Activated effector memory CD4-positive, alpha-beta T cell treated with Interleukin-2 at 50 U/mL for 16 hours (primary cell): ENCODE data around the gene LSM12.
"Not testable (repeated sequence)": the region's sequence is repeated elsewhere in the genome, so short reads cannot be mapped to it uniquely, and the experiment has no call there.

Experiments used
- DNase-seq: peaks from one replicate; pipeline ENCODE4 v3.0.0-alpha.2; 2020

LSM12 gene

DNA sequence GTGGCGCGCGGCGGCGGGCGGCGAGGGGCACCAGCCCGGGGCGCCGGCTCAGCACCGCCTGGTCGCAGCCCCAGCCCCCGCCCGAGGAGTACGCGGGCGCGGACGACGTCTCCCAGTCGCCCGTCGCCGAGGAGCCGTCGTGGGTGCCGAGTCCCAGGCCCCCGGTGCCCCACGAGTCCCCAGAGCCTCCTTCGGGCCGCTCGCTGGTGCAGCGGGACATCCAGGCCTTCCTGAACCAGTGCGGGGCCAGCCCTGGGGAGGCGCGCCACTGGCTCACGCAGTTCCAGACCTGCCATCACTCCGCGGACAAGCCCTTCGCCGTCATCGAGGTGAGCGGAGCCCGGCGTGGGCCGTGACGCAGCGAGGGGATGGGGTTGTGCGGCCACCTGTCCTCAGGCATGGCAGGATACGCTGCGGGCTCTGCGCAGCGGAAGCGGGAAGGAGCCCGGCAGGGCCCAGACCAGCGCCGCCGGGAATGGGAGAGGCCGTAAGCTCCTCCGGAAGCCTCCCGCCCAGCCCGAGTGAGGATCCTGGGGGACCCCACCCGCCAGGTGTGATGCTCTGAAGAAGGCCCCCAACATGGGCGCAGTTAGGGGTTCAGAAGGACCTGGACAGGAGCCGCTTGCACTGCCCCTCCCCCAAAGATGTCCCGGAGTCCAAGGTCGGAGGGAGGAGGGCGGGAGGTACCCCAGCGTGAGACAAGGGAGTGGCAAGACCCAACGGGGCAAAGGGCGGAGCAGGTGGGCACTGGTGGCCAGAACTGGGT is 61.5 kb downstream of the LSM12 start:
- DNase-seq, result no peak

DNA sequence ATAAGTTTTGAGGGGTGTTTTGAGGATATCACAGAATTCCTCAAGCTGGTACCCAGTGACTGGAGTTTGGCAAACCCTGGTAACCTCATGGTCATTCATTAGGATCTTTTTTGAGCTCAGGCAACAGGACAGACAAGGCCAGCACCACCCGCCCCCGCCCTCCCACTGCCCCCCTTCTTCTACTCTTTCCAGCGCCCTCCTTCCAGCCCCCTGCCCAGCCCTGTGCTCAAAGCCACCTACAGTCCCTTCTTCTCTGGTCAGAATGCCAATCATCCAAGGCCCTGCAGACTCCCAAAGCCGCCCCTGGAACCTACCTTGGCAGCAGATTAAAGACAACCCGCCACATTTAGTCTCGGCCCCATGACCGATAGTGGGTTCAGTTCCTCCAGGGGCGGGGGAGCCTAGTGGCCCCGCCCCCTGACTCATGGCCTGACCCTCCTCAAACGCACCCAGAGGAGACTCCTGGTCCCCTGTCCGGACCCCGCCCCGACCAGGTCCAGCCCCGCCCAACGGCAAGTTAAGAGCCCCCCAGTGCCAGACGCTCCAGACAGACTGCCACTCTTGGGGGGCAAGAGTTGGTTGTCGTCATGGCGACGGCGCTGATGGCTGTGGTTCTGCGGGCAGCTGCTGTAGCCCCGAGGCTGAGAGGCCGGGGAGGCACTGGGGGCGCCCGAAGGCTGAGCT is 62.3 kb downstream of the LSM12 start, which contains the start of gene NAGS:
NAGS (plus strand) TSS at position 546 of the 684 bp plus-strand sequence; CDS start at position 588, 42 bp downstream.
- no peak for DNase-seq

DNA sequence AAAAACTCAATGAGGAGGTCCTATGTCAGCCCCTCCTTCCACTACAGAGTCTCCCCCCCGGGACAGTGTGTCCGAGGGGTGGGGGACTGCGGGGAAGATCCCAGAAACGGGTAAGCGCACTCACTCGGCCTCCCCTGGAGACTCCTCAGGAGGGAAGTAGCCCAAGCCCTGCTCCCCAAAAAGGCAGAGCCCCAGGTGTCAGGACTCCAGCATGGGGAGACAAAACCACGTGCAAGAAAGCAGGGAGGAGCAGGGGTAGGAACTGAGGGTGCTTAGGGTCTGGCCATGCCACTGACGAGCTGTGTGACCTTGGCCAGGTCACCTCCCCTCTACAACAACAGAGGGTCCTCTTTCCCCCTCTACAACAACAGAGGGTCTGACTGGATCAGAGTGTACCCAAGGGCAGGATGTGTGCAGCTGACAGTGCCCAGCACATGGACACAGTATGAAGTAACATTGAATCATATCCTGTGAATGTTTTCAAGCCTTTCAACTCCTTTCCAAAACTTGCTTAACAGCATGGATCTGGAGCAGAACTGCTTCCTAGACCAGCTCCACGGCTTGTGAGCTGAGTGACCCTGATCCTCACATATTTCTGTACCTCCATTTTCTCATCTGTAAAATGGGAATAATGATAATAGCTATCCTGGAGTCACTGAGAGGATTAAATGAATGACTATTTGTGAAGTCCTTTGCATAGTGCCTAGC is 64.2 kb downstream of the LSM12 start:
- DNase-seq, result no peak

DNA sequence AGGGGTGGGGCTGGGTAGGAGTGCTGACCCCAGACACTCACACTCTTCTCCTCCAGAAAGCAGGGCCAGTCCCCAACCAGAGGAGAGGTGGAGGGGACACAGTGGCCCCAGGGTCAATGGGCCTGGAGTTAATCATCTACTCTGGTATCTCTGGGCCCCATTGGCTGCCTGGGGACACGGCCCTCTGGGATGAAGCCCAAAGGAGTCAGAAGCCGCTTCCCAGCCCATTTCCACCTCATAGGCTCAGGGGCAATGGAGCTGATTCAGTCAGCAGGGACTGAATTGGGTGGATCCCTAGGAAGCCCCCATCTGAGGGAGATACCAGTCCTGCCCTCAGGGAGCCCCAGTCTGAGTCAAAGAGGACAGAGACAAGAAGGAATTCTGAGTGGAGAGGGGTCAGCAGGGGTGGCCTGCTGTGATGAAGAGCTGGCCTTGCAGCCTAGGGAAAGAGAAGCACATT is 65.0 kb downstream of the LSM12 start:
- no peak for DNase-seq

DNA sequence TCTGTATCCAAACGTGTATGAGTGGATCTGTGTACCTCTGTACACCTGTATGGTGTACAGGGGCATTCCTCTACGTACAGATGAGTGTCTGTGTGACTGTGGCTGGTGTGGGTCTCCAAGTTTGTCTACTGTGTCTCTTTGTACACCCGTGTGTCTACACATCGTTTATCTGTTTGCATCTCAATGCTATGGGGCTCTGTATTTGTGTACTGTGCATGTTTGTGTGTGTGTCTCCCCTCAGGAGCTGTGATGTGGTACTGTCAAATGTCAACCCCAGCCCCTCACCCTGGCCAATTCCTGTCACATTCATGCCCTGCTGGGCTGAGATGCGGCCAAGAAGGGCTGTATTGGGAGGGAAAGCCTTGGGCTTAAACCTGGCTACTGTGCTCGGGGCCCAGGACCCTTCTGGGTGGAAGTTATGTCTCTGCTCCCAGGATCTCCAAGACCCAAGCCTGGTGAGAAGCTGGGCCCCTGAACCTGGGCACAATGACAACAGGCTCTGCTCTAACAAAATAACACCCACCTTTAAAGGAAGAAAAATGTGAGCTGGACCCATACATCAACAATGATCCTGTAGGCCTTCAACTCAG is 65.5 kb downstream of the LSM12 start:
- DNase-seq, result no peak

DNA sequence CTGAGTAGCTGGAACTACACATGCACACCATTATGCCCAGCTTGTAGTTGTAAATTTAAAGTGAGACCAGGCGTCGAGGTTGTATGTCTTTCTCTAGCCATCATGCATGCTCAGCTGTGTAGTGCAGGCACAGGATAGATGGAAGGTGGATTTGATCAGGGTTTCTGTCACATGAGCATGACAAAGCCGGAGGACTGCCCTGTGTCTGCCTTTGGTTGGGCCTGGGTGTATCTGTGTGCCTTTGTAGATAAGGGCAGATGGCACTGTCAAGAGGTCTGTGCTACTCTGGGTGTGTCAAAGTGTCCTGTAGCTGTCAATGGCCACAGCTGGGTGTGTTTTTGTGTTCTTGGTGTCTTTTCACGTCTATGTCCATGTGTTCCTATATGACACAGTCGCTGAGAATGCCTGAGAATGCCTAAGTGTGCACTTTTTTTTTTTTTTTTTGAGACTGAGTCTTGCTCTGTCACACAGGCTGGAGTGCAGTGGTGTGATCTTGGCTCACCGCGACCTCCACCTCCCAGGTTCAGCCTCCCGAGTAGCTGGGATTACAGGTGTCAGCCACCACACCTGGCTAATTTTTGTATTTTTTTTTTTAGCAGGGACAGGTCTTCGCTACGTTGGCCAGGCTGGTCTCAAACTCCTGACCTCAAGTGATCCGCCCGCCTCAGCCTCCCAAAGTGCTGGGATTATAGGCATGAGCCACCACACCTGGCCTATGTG is 66.2 kb downstream of the LSM12 start:
- DNase-seq, result no peak

DNA sequence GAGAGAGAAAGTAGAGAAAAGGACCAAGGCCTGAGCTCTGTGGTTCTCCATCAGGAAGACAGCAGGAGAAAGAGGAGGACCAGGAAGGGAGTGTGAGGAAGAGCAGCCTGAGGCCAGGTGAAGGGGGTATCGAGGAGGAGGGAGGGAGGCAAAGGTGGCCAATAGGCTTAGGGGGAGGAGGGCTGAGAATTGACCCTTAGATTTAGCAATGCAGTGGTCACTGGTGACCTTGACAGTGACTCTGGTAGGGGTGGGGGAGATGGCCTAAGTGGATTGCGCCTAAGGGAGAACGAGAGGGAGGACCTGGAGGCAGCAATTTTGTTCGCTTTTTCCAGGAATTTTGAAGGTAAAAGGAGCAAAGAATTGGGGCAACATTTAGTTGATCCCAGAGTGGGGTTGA is 67.4 kb downstream of the LSM12 start:
- DNase-seq, result no peak

DNA sequence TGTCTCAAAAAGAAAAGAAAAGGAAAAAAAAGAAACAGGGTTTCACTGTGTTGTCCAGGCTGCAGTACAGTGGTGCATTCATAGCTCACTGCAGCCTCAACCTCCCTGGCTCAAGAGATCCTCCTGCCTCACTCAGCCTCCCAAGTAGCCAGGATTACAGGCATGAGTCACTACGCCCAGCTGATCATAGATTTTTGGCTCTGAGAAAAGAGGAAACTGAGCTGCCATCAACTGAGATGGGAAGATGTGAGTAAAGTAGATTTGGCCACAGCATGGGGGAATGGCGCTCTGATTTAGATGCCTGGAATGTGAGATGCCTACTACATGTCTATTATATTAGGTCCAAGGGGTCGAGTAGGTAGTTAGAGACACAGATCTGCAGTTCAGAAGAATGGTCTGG is 67.9 kb downstream of the LSM12 start:
- no peak for DNase-seq

DNA sequence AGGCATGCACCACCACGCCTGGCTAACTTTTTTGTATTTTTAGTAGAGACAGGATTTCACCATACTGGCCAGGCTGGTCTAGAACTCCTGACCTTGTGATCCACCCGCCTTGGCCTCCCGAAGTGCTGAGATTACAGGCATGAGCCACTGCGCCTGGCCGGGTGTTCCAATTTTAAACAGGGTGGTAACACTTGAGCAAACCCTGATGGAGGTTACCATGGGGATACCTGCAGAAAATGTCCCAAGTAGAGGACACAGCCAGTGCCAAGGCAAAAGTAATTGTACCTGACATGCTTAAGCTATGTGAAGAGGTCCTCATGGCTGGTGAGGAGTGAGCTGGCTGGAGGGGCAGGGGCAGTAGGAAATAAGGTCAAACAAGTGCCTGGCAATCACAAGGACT is 69.3 kb downstream of the LSM12 start:
- DNase-seq, result not testable (repeated sequence)

DNA sequence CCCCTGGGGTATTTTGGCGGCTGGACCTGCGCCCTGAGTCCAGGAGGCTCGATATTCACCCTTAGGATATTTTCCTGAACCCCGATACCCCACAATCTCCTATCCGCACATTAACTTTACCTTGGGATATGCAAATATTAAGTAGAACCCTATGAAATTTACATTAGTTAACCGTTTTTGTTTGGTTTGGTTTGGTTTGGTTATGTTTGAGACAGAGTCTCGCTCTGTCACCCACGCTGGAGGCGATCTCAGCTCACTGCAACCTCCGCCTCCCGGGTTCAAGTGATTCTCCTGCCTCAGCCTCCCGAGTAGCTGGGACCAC is 71.4 kb downstream of the LSM12 start:
- DNase-seq, result no peak

DNA sequence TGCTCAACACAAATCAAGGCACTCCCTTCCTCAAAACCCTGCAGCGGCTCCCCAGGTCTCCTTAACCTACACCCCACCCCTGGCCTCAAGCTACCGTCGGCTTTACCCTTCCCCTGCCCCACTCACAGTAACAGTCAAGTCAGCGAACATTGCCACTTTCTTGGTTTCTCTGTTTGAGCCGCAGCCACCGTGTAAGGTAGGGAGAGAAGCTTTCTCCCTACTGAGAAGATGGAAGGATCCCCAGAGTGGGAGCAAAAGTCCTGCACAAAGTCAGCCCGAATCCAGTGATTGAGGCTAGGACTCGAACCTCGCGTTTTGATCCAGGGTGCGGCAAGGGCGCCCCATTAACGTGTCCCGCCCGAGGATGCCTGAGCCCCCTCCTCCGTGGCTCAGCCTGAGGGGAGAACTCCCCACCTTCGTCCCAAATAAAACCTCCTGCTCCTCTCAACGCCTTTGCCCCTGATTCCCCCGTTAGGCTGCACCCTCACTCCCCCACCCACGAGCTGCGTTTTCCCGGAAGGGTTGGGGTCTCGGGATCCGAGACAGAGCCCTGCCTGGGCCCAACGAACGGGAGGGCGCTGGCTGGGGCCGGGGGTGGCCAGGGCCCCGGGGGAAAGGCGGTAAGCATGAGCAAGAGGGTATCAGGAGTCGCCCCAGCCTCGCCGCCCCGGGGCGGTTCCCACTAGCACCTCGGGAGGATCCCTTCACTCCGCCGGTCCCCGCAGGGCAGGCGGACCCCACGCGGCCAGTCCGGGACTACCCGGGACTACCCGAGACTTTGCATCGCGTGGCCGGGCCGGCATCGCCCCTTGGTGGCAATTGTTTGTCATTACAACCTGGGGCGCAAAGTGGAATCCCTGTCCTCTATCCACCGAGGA is 72.0 kb downstream of the LSM12 start:
- DNase-seq, result peak; percentile 45

DNA sequence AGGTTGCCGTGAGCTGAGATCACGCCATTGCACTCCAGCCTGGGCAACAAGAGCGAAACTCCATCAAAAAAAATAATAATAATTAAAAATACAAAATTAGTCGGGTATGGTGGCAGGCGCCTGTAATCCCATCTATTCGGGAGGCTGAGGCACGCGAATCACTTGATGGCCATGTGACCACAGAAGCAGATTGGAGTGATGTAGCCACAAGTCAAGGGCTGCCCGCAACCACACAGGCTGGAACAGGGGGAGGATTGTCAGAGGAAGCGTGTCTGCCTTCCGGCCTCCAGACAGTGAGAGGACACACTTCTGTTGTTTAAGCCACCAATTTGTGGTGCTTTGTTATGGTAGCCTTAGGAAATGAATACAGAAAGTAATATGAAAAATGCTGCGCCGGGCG is 73.8 kb downstream of the LSM12 start:
- no peak for DNase-seq

DNA sequence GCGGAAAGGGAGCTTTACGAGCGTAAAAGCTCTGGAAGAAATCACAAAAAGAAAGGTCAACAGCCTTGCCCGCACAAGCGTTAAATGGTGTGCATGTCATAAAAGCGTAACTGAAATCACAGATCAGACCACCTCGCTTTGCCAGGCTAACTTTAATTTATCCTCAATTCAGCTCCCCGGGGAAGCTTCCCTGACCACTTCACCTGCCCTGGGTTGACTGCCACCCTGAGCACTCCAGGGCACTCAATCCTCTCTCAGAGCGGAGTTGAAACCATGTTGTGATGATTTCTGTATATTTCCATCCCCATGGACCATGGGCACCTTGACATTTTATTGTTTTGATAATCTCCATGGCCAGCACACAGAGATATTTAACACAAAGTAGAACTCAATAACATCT is 78.2 kb downstream of the LSM12 start:
- DNase-seq, result no peak

DNA sequence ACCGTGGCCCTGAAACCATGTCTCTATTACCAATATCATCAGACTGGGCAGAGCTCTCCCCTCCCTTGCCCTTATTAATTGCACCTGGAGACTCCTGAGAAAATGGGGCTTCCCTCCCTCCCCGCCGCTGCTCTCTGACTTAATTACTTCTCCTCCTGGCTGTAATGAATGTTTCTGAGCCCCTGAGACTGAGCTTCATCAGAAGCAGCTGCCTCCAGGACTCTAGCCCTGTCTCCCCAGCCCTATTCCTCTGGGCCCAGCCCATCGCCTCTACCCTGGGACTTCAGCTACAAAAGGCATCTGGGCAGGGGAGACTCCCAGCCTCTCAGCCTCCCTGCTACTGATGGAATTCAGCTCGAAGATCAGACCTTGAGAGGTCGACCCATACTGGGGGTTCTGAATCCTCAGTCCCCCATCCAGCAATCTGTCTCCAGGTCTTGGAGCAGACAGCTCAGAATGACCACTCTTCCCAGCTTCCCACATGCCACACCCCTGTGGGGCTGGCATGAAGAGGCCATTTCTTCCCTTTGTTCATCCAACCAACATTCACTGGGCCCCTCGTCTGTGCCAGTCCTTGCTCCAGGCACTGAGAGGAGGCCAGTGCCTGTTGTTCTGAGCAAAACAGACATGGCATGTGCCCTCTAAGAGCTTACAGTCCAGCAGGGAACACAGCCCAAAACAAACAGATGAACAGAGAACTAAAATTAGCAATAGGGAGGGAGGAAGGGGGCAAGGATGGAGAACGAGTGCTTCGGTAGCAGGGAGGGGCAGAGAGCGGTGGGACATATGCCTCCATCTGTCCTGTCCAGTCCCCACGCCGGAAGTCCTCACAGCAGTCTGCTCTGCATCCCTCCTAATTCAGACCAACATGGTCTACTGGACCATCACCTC is 79.1 kb downstream of the LSM12 start:
- no peak for DNase-seq

DNA sequence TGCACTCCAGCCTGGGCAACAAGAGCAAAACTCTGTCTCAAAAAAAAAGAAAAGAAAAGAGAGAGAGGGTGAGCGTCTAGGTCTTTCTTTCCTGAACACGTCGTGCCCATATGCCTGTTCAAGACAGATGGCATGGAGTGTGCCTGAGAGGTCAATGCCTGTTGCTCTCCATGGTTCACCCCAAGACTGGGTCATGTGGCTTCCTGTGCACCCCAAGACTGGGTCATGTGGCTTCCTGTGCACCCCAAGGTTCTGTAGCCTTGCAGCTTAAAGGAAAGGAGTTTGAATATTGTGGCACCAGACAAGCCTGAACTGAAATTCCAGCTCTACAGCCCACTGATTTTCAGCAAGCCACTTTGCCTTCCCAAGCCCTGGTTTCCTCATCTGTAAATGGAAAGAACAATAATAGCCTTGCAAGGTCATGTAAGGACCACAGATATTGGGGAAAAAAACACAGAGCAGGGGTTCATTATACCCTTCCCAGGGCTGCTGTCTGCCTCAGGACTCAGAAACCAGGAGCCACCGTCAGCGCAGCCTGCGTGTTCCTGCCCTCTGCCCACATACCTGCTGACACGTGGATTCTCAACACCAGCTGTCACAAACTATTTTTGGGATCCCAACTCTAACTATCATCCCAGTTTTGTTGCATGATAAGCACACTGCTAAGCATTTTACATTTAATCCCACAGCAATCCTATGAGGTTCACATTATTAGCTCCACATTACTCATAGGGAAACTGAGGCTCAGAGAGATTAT is 80.1 kb downstream of the LSM12 start:
- DNase-seq, result no peak

DNA sequence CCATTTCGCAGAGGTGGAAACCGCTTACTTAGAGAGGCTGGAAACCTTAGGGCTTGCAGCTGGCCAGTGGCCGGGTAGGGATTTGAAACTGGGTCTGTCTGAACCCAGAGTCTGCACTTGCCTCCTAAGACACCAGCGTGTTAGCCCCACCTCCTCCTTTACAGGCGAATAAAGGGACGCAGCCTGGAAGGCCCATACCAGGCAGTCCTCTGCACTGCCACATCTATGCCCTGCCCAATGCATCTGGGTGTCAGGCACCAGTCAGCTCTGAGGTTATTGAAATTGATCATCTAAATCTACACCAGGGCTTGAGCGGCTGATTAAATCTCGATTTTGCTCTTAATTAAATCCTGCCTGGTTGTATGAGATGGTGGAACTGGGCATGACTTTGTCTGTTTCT is 82.0 kb downstream of the LSM12 start:
- DNase-seq, result no peak
